HG03064 (cell line): ENCODE measurements around the gene TRPT1.

ENCODE experiments used
- ATAC-seq: cut with Tn5 transposase; IDR thresholded peaks from one replicate; pipeline ENCODE4 v1.9.1; 2021; ENCODE audit warnings: low read depth; ENCODE audit not compliant: unreplicated experiment

TRPT1 gene

GRCh38 chr11:64181506-64182411 is 44.2 kb downstream of the TRPT1 start:
- no peak for ATAC-seq

- no peak for ATAC-seq
Measured at GRCh38 chr11:64180891-64181290, 45.1 kb downstream of the TRPT1 start.

GRCh38 chr11:64178951-64179639 is 46.9 kb downstream of the TRPT1 start:
- no peak for ATAC-seq

- no peak for ATAC-seq
Measured at GRCh38 chr11:64178203-64178602, 47.8 kb downstream of the TRPT1 start.

- ATAC-seq = no peak
Measured at GRCh38 chr11:64176751-64177150, 49.2 kb downstream of the TRPT1 start.
